HG02981 (cell line): Measurements from ENCODE around the gene CNNM1.

Source experiments
- ATAC-seq: cut with Tn5 transposase; IDR thresholded peaks from one replicate; pipeline ENCODE4 v1.9.1; 2021; ENCODE audit warnings: mild to moderate bottlenecking, moderate library complexity; ENCODE audit not compliant: unreplicated experiment

Gene CNNM1

GRCh38 chr10:99369551-99369950 lies 40.4 kb downstream of the CNNM1 start:
- no peak for ATAC-seq

- peak; percentile 87 for ATAC-seq
Observed at GRCh38 chr10:99370993-99371392, 41.8 kb downstream of the CNNM1 start.

DNA sequence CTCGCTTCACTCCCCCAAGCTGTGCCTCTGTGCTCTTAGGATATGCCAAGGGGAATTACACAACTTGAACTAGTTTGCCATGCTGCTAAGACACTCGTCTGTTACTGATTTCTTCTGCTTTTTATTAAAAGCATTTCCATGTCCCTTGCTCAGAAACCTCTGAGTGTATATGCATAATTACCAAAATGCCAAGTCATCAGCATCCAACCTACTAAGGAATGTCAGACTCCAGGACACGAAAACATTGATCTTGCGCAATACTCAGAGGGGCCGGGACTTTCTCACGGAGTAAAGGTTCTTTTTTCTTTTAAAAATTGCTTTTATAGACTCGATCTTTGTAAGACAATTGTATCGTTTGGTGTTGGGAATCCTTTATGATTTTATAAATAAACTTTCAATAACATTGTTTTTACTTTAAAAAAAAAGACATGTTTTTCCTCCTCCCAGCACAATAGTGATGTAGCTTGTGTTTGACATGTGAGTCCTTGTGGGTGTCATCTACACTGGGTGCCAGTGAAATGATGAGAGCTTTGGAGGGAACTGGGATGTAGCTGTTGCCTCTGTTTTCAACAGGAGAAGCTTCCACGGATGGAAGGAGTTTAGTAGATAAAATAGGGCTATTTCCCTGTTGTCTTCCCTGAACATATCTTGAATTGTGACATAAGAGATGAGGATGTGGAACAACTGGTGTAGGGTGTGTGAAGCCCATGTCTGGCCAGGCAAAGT lies 43.6 kb downstream of the CNNM1 start:
- ATAC-seq = no peak

DNA sequence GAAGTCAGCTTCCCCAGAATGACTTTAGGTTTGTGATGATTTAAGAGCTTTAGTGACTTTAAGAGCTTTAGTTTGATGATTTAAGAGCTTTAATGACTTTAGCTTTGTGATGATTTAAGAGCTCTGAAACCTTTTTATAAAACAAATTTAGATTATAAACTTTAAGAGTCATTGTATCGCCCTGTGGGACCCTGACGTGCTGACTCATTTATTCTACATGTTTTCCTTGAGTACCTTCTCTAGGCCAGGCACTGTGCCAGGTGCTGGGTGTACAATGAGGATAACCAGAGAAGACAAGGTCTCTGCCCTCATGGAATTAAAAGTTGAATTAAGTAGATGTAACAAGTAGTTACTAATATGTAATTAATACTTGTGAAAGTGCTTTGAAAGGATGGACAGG lies 45.4 kb downstream of the CNNM1 start:
- no peak for ATAC-seq

GRCh38 chr10:99374972-99375371 lies 45.8 kb downstream of the CNNM1 start:
- ATAC-seq = no peak

GRCh38 chr10:99375426-99375825 lies 46.3 kb downstream of the CNNM1 start:
- no peak for ATAC-seq

- ATAC-seq = no peak
Observed at GRCh38 chr10:99382176-99382575, 53.0 kb downstream of the CNNM1 start.

GRCh38 chr10:99387071-99387470 lies 57.9 kb downstream of the CNNM1 start:
- ATAC-seq = no peak

GRCh38 chr10:99387541-99387940 lies 58.4 kb downstream of the CNNM1 start:
- ATAC-seq = no peak

GRCh38 chr10:99389729-99390480 lies 60.7 kb downstream of the CNNM1 start:
- no peak for ATAC-seq

- ATAC-seq = no peak
Observed at GRCh38 chr10:99391346-99391745, 62.2 kb downstream of the CNNM1 start.

DNA sequence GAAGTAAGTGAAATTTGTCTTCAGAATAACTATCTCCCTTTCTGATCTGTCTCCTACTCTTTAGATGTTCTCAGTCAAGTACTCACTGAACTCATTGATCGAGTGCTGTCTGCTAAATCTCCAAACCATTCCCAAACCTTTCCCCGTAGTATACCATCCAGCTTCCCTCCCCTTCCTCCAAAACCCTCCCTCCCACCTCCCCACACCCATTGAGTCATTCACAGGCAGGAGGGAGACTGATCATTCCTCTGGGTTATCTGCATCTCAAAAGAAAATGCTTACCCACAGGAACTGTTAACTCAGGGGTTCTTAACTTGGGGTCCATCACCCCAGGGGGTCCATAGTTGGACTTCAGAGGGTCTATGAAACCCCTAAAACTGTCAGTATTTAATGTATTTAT lies 63.9 kb downstream of the CNNM1 start:
- ATAC-seq = no peak

- no peak for ATAC-seq
Observed at GRCh38 chr10:99393683-99394082, 64.5 kb downstream of the CNNM1 start.

- ATAC-seq = no peak
Observed at GRCh38 chr10:99394256-99394655, 65.1 kb downstream of the CNNM1 start.

DNA sequence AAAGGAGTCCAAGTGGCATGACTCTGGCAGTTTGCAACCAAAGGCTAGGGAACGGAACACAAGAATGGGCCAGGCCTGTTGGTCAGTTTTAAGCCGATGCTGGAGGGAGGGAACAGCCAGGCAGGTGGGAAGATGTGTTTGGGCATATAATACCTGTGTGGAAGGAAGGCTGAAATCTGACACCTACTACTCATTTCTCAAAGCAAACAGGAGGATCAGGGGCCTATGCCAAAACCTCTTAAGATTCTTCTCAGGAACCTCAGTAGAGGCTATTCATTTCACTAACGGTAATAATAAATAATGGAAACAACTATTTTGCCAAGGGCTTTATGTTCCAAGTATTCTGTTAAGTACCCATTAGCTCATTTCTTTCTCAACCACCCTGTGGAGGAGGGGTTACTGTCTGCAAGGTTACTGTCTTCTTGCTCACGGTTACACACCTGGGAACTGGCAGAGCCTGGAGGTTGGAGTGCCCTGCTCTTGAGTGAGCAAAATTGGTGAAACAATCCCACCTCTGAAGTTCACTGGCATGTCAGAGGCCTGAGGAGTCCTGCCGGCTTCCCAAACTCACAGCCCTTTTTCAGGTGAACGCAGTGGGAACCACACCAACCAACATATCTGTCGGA lies 65.7 kb downstream of the CNNM1 start:
- no peak for ATAC-seq

DNA sequence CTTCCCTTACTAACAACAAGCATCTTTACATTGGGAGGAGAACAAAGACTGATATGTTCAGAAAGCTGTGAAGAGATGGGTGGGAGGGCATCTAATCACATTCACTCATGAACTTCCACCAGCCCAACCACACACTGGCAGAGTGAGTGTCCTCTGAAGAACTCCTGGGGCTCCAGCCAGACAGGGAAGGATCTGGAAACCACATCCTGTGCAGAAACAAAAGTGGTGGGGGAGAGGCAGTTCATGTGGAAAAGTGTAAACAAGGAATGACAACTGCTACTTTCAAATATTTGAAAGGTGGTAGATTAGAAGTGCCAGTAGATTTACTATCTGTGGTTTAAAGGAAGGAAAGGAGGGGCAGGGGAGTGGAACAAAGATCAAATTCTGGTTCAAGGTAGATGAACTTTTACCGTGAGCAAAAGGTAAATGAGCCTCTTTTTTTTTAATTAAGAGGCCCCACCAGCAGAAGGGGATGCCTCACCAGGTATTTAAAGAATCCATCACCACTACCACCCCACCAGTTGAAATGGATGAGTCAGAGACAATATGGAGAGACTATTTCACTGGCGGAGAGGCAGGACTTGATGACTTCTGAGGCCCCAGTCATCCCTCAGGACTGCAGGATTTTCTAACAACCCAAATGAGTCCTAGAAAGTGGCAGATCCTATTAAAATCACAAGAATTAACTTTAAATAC lies 66.7 kb downstream of the CNNM1 start:
- ATAC-seq = no peak

GRCh38 chr10:99396471-99396870 lies 67.3 kb downstream of the CNNM1 start:
- ATAC-seq = no peak

- ATAC-seq = no peak
Observed at GRCh38 chr10:99399664-99400063, 70.5 kb downstream of the CNNM1 start.

GRCh38 chr10:99403674-99404073 lies 74.5 kb downstream of the CNNM1 start:
- peak; percentile 80 for ATAC-seq

DNA sequence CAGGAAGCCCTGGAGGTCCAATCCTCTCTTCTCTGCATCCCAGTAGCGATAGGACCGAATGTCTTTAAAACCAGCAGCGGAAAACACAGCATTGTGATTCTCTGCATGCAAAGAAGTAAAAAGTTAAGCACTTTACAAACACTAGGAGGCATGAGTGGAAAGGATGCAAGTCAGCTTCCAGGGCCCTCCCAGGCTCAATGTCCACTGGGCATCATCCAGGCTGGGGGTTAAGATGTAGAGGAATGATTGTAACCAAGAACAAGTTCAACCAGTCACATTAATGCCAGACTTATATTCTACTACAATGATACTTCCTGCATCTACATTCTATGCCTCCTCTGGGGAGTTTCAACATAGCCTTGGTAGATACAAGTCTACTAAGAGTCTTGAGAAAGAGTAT lies 77.0 kb downstream of the CNNM1 start:
- ATAC-seq = no peak

DNA sequence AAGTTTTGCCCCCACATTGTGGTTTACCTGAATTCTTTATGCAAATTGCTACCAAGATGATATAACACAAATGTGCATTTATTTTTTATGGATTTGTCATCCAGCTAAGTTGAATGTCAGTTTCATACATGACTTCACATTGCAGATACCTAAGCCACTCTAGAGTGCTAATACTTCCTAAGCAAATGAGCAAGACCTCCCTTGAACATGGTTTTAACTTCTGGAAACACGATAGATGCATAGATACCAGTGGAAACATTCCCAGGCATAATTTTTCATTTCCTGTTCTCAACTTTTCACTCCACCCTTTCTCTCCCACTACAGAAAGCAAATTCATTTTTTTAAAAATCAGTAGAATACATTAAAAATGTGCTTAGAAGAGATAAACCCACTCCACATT lies 81.0 kb downstream of the CNNM1 start:
- no peak for ATAC-seq
